ENCODE results near the gene SNX9.

SNX9 gene

GRCh38 chr6:157982102-157982562, 159.1 kb downstream of the SNX9 start:
- no peak for DNase-seq

GRCh38 chr6:157982563-157983405, 159.7 kb downstream of the SNX9 start:
- DNase-seq: no peak

GRCh38 chr6:157983406-157984119, 160.5 kb downstream of the SNX9 start:
- DNase-seq: no peak

GRCh38 chr6:157984128-157984527, 161.1 kb downstream of the SNX9 start:
- DNase-seq: no peak

GRCh38 chr6:157984686-157985225, 161.7 kb downstream of the SNX9 start:
- no peak for DNase-seq

GRCh38 chr6:157985378-157986155, 162.5 kb downstream of the SNX9 start:
- no peak for DNase-seq

GRCh38 chr6:157987788-157988699, 165.0 kb downstream of the SNX9 start:
- DNase-seq: no peak

- no peak for DNase-seq
Measured at GRCh38 chr6:157988700-157989063, 165.6 kb downstream of the SNX9 start.

GRCh38 chr6:157989541-157990289, 166.7 kb downstream of the SNX9 start:
- DNase-seq: no peak

- DNase-seq: peak in 1 of 2 experiments; percentile 66
Measured at GRCh38 chr6:157990321-157991066, 167.4 kb downstream of the SNX9 start.

GRCh38 chr6:157991067-157991432, 168.0 kb downstream of the SNX9 start:
- no peak for DNase-seq

GRCh38 chr6:157993076-157993475, 170.0 kb downstream of the SNX9 start:
- DNase-seq: no peak

- DNase-seq: no peak
Measured at GRCh38 chr6:157994125-157994795, 171.2 kb downstream of the SNX9 start.
